T-helper 2 cell (primary cell): ENCODE results near the gene MTCP1.
A peak's percentile ranks its signal among the peaks of the same experiment; 100 is the strongest.

Source experiments
- DNase-seq, 5 experiments: peaks; one replicate each; pipeline versions ENCODE4 v3.0.0 to v3.0.0-alpha.2; 2012 to 2022

The MTCP1 gene

DNA sequence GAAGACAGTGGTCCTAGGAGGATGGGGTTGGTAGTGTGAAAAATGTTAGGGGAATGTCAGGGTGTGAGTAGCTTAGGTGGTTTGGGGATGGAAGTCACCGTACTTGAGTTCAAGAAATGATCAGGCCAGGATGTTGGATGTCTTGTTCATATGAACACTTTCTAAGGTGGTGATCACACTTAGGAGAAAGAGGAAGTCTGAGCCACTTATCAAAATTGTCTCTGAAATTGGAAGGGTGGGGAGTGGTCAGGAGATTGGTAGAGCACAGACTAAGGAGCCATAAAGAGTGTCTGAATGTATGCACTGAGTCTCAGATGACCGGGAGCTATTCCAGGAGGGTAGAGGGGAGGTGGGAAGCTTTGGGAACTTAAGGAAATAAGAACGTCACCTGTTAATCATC, 17.3 kb downstream of the MTCP1 start:
- no peak for DNase-seq

DNA sequence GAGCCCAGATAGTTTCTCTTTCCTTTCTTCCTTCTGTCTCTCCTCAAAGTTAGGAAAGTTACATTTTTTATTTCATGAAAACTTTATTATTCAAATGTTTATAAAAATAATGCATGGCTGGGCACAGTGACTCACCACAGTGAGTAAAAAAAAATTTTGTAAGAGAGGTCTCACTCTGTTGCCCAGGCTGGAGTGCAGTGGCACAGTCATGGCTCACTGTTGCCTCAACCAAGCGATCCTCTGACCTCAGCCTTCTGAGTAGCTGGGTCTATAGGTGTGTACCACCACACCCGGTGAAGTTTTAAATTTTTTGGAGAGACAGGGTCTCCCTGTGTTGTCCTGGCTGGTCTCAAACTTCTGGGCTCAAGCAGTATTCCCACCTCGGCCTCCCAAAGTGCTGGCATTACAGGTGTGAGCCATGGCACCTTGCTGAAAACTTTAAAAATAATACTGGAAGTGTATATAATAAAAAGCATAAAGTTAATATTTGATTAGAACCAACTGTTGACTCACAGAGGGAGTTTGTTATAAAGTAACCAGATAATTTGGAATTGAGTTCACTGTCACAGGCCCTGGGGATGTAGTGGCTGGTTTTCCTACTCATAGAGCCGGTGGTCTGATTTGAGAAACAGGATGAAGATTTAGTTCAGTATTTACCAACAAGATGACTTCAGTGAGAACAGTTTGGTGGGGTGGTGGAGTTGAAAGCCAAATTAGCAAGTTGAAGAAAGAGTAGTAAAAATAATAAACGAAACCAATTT, 18.0 kb downstream of the MTCP1 start:
- DNase-seq: no peak

DNA sequence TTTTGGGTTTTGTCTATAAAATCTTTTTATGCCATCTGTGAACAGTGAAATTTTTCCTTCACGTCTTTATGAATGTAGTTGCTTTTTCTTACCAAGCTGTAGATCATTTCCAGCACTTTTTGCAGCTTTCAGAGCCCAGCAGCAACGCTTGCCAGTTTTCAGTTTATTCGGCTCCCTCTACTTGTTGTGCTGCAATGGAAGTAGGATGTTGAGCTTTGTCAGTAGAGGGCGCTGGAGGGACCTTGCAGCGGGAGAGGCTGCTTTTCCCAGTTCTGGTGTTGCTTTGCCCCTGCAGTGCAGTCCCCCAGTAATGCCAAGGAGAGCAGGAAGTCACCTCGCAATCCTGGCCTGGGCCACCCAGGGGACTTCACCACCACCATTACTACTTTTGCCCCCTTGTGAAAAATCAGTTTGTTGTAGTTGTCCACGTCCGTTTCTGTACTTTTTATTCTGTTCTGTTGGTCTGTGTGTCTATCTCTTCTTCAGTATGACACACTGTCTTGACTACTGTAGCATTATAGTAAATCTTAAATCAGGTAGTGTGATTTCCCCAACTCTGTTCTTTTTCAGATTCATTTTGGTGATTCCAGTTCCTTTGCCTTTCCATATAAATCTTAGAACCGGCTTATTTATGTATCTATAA, 21.8 kb downstream of the MTCP1 start:
- DNase-seq: peak in 1 of 5 experiments; percentile 64

DNA sequence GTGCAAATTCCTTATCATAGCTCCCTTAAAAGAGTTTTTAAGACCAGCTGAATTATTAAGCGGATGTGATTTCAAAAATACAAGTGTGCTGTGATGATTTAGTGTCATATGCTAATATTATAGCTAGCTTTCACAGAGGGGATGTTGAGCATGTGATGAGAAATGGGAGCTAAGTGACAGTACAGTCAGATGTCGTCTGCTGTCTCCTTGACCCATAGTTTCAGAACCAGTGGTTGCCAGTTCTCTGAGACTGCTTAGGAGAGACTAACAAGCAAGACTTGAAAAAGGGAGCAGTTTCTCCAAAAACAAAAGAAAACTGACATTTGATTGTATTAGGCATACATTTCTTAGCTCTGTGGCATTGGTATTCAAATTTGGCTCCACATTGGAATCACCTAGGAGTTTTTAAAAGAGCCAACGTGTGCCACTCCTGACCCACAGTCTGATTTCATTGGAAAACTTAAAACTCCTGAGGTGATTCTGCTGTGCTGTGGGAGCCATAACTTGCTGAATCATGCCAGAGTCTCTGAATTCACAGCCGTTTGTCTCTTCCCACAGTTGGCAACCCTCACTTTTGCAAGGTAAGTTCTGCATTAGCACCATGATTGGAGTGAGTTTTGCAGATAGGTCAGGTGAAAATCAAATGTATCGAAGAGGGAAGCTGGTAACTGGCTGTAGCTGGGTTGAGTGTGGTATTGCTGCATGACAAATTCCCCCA, 24.0 kb downstream of the MTCP1 start:
- DNase-seq: no peak

DNA sequence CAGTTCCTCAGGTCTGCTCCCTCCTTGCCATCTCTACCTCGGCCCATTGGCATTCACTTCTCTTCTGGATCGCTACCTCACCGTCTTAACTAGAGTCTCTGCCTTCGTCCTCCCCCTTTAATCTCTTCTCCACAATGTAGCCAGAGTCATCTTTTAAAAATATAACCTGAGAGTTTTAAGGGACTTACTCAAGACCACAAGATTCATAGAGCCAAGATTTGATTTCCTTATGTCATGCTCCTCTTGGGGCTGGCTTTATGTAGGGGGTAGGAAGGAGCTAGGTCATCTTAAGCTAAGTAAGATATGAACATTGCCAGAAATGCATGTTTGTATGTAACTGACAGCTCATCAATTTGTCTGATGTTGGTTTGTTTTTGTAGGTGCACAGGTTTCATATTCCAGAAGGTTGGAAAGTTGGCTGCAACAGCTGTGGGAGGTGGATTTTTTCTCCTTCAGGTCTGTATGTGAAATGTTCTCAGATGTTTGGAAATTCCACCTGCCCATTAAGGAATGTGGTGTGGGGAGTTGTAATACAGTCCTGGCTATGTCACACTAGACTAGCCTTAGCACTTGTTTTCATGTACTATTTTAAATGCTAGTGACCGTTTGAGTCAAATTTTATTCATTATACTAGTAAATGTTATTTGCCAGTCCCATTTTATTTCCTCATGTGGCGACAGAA, 24.7 kb downstream of the MTCP1 start:
- DNase-seq: no peak

DNA sequence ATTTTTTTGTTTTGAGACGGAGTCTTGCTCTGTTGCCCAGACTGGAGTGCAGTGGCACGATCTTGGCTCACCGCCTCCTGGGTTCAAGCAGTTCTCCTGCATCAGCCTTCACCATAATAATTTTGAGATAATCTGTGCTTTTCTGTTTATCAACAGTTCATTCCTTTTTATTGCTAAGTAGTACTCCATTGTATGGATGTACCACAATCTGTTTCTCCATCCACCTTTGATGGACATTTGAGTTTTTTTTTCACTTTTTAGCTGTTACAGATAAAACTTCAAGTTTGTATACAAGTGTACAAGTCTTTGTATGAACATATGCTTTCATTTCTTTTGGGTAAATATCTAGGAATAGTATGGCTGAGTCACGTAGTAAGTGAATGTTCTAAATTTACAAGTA, 35.2 kb downstream of the MTCP1 start:
- no peak for DNase-seq

DNA sequence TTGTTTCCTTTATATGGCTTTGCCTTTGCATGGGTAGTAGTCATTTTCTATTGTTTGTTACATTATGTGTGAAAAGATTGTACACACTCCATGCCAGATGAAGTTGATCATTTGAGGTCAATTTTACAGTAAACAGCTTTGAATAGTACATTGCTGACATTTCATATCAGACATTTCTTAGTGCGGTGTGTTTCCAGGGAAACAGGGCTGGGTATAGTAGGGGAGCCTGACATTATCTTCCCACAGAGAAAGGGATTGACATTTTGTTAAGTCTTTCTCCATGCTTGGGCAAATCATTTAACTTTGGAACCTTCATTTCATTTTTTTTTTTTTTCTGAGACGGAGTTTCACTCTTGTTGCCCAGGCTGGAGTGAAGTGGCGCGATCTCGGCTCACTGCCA, 39.3 kb downstream of the MTCP1 start:
- no peak for DNase-seq

DNA sequence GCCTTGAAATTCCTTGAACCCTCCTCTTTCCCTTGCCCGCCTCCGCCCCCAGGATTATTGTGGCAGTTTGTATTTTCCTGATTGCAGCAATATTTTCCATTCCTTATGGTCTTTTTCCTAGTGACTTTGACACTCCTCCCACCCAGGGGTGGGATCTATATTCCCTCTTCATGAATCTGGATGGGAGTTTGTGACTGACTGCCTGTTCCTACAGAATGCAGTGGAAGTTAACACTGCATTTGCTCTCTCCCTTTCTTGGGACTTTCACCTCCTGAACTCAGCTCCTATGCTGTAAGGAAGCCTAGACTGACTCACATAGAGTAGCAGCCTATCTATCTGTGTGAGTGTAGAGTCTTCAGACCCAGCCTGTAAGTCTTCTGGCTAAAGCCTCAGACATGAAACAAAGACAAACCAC, 42.1 kb downstream of the MTCP1 start:
- no peak for DNase-seq

DNA sequence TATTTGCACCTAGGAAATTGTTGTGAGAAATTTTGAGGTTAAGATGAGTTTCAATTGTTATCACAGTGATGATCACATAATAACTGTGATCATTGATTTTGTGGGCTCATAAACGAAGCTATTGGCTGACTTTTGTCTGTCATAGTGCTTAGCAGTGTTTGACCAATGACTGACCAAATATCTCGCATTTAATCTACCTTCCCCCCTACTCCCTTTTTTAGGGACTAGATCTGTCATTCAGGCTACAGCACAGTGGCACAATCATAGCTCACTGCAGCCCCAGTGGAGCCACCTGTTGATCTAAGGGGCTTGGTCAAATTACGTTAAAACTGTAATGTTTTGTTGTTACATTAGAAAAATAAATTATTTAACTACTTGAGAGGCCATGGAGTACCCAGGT, 42.8 kb downstream of the MTCP1 start:
- DNase-seq: peak in 1 of 5 experiments; percentile 34

DNA sequence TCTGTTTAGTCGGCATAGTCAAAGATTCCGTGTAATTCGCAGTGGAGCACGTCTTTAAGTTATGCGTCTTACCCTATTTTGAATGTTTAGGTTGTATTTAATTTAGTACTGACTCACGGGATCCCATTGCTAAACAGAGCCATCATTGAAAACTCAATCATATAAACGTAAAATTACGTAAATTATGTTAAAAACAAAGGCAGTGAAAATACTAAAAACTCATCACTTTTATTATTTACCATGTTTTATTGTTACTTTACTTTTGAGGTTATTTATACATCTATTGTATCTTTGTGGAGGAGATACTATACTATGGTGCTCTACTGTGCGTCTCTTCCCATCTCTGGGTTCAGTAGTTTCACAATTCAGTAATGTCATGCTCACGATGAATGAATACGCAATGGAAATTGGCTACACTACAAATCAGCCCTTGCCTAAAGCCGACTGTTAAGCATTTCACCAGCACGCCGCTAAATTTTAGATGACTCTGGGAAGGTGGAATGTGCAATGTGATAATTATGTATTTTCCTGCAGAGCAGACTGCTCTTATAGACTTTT, 43.3 kb downstream of the MTCP1 start:
- peak in 2 of 5 experiments; percentile 9 to 70 for DNase-seq

DNA sequence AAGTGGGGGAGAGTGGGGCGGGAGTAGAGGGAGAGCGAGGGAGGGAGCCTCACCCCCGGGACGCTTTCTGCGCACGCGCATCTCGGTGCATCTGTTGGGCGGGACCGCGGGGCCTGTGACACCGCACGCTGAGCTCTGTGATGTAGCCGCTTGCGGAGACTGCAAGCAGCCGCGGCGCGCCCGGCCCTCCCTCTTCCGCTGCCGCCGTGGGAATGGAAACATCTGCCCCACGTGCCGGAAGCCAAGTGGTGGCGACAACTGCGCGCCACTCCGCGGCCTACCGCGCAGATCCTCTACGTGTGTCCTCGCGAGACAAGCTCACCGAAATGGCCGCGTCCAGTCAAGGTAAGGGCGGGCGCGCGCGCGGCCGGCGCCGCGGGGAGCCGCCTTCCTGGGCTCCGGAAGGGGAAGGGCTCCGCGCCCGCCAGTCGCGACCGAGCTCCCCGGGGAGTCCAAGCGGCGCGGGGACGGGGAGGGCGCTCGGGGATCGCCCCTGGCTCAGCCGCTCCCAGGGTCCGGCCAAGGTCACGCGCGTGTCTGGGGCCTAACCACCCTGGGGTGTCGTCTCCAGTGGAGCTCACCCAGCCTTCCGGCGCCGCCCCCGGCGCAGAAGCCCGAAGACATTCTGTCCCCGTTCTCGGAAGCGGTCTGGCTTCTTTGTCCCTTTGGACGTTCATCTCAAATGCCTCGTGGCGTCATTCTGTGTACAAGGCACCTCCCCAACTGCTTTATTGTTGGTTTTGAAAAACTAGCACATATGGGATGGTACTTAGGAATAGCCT, 44.0 kb downstream of the MTCP1 start, which contains the start of gene FUNDC2:
Gene FUNDC2, plus strand, starts transcription at position 118 of the 782 bp plus-strand sequence. Its CDS starts 95 bp downstream, at position 213.
- peak; percentile 82 to 99 (median 92) for DNase-seq

DNA sequence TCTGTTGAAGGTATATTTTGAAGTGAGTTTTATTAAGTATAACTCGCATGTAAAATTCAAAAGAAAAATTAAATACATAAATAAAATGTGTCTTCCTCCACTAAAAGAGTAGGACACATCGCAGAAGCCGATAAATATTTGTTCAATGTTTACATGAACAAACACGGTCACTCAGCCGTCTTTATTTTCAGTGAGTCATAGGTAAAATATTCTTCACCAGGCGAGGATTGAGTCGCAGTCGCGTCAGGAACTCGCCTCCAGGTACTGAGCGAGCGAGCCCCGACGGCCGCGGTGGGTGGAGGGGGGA, 44.6 kb downstream of the MTCP1 start:
- DNase-seq: no peak

DNA sequence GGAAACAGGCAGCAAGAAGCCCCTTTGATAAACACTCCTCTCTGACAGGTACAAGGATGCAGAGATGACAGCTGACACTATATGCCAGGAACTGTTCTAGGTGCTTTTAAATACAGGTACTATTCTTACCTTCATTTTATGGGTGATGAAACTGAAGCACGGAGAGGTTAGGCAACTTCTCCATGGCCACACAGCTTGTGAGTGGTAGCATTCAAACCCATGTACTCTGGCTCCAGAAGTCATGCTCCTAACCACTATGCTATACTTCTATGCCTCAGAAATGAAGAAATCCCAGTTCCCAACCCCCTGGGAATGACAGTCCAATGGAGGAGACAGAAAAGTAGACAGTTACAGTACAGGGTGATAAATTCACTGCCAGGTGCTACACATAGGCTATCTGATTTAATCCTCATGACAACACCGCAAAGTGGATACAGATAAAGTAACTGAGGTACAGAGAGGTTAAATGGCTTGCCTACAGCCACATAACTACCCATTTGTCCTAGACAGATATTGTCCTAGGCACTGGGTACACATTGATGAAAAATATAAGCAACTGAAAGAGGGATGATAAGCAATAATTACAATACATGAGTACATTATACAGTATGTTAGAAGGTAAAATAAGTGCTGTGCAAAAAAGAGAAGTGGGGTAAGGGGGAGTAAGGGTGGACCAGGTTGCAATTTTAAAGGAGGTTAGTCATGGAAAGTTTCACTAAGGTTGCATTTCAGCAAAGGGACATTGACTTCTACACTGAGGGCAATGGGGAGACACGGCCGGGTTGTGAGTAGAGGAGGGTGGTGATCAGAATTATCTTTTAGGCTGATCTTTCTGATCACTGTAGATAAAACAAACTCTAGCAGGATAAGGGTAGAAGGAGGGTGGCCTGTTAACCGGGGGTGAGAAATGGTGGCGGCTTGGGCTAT, 46.8 kb downstream of the MTCP1 start:
- DNase-seq: no peak

DNA sequence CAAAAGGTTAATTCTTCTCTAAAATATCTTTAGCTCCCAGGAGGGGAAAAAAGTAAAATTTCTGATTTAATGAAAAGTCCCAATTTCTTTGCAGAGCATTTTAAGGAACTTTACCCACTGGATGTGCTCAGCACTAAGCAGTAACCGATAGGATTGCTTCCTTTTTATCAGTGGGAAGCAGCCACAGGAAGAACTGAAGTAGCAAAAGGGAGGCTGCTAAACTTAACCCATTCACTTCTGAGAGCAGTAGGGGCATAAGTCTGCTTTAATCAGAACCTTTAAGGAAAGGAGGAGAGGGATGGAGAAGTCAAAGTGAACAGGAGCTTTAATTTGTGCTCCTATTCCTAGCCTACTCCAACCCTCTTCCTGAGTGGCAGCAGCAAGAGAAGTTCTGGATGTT, 48.4 kb downstream of the MTCP1 start, which contains the start of gene F8:
Gene F8, minus strand, starts transcription at position 139 of the 400 bp plus-strand sequence. CDS start 171 bp downstream, outside the sequence.
- no peak for DNase-seq

DNA sequence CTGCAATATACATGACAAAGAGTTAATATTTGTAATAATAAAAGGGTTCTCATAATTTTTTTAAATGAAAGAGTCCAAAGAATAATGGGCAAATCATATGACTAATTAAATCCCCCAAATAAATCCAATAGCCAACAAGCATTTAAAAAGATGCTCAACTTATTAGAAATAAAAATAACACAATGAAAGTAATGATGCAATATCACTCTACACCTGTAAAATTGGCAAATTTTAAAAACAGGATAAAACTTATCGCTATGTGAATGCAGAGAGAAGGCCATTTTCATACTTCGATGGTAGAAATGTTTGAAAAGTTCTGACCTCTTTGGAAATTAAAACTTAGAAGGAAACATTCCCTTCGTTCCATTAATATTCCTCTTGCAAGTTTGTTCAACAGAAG, 50.3 kb downstream of the MTCP1 start:
- DNase-seq: no peak
